Endothelial cell (in vitro differentiated cells): ENCODE measurements around the gene CCDC17. TPM values are rescaled to one million over a fixed set of nuclear protein-coding genes. Genes with fewer than 3 reads are reported as not detected.

Experiments
- DNase-seq: peaks from one replicate; pipeline ENCODE4 v3.0.0; 2021; ENCODE audit warnings: low spot score
- H3K27ac Mint-ChIP-seq: one replicate; pipeline ENCODE4 v1.8.0; 2021; ENCODE audit warnings: mixed read lengths, inconsistent platforms; ENCODE audit not compliant: unreplicated experiment
- H3K27me3 Mint-ChIP-seq: one replicate; pipeline ENCODE4 v1.8.0; 2021; ENCODE audit warnings: mild to moderate bottlenecking, moderate library complexity, mixed read lengths, inconsistent platforms; ENCODE audit not compliant: unreplicated experiment
- H3K36me3 Mint-ChIP-seq: one replicate; pipeline ENCODE4 v1.8.0; 2021; ENCODE audit warnings: mild to moderate bottlenecking, low read depth, mixed read lengths, inconsistent platforms; ENCODE audit not compliant: unreplicated experiment
- H3K4me1 Mint-ChIP-seq: one replicate; pipeline ENCODE4 v1.8.0; 2021; ENCODE audit warnings: mild to moderate bottlenecking, mixed read lengths, inconsistent platforms; ENCODE audit not compliant: unreplicated experiment
- H3K4me3 Mint-ChIP-seq: one replicate; pipeline ENCODE4 v1.8.0; 2021; ENCODE audit warnings: mild to moderate bottlenecking, mixed read lengths, inconsistent platforms; ENCODE audit not compliant: unreplicated experiment
- H3K9me3 Mint-ChIP-seq: one replicate; pipeline ENCODE4 v1.8.0; 2021; ENCODE audit warnings: mixed read lengths, inconsistent platforms; ENCODE audit not compliant: unreplicated experiment
- total RNA-seq: library from RNA; stranded (reverse); fragmentation: NEBNext Ultra II Directional; extraction: Animal tissue kit (Norgen Biotek cat#: 25700); gene quantifications from one replicate; pipeline ENCODE4 v1.2.1, GENCODE V29; 2021; ENCODE audit not compliant: unreplicated experiment
- TF ChIP-seq, protein P1 (sequence below): fragments of 200-600 bp; sonication (generic); IDR thresholded peaks from one replicate; pipeline ENCODE4 v1.5.0; 2021; ENCODE audit warnings: antibody characterized with exemption; ENCODE audit not compliant: unreplicated experiment

CCDC17 gene
- total RNA-seq, 1 donor from 2014 or later = 3.9 TPM

- no peak for DNase-seq
- peak overlapping the region; percentile 80 for H3K27ac Mint-ChIP-seq
- H3K4me1 Mint-ChIP-seq = peaks cover 36% of the 10 kb centered on the region
- H3K27me3 Mint-ChIP-seq = no peaks in the 10 kb centered on the region
- H3K4me3 Mint-ChIP-seq = peak overlapping the region; percentile 25
- no peaks in the 10 kb centered on the region for H3K9me3 Mint-ChIP-seq
- TF ChIP-seq, protein P1, sequence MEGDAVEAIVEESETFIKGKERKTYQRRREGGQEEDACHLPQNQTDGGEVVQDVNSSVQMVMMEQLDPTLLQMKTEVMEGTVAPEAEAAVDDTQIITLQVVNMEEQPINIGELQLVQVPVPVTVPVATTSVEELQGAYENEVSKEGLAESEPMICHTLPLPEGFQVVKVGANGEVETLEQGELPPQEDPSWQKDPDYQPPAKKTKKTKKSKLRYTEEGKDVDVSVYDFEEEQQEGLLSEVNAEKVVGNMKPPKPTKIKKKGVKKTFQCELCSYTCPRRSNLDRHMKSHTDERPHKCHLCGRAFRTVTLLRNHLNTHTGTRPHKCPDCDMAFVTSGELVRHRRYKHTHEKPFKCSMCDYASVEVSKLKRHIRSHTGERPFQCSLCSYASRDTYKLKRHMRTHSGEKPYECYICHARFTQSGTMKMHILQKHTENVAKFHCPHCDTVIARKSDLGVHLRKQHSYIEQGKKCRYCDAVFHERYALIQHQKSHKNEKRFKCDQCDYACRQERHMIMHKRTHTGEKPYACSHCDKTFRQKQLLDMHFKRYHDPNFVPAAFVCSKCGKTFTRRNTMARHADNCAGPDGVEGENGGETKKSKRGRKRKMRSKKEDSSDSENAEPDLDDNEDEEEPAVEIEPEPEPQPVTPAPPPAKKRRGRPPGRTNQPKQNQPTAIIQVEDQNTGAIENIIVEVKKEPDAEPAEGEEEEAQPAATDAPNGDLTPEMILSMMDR = no peak
- peaks cover 35% of the 10 kb centered on the region for H3K36me3 Mint-ChIP-seq
These were observed 5.2 kb upstream of the CCDC17 start for GRCh38 chr1:45629035-45629434.

- H3K4me1 Mint-ChIP-seq = peaks cover 42% of the 10 kb centered on the region
- no peaks in the 10 kb centered on the region for H3K9me3 Mint-ChIP-seq
- peaks cover 31% of the 10 kb centered on the region for H3K36me3 Mint-ChIP-seq
- H3K27ac Mint-ChIP-seq = no peak overlapping the region
- no peak for DNase-seq
- H3K4me3 Mint-ChIP-seq = no peak overlapping the region
- TF ChIP-seq, protein P1 = no peak
- peaks cover 7% of the 10 kb centered on the region for H3K27me3 Mint-ChIP-seq
These were observed 1.1 kb downstream of the CCDC17 start for GRCh38 chr1:45622524-45623394.

DNA sequence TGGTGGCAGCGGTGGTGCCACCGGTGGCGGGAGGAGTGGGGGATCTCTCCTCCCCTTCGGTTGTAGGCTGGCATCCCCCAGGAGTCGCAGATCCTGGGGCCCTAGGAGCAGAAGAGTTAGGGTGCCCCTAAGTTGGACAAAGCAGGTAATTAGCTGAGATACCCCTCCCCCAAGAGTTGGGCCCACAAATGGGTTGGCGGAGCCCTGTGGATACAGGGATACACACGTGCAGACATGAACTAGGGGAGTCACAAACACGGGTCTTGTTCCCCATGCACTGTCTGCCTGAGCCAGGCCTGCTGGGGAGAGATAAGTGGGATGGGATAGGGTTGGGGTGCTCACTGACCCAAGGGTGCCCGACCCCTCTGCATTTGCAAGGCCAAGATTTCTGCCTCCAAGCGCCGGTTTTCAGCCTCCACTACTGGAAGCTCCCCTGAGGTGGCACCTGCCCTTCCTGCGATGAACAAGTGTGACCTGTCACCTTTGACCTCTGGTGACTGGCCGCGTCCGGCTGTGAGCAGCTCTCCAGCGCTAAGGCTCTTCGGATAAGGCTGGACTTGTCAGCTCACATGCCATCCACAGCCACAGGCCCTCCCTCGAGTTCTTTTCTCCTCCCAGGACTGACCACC is 1.8 kb downstream of the CCDC17 start:
- Mint-ChIP-seq H3K4me1 (peaks cover 36% of the 10 kb centered on the region), H3K27me3 (peaks cover 9% of the 10 kb centered on the region), H3K36me3 (peaks cover 34% of the 10 kb centered on the region), H3K4me3 (no peak overlapping the region), H3K27ac (no peak overlapping the region), H3K9me3 (no peaks in the 10 kb centered on the region)
- DNase-seq = no peak
- TF ChIP-seq, protein P1 = no peak

DNA sequence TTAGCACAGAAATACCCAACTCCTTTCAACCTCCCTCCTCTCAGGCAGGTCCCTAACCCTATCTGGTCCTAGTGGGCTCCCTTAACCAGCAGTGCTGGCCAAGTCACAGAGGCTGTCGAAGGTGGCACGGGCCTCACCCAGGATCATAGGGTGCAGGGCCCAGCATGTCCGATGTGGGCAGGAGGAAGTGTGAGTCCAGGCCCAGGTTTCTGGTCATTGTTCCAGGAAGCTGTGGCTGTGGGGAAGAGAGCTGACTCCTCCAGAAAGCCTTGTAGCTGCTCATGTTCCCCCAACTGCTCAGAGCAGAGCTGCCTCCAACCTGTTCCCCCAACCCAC is 2.4 kb downstream of the CCDC17 start:
- DNase-seq = no peak
- Mint-ChIP-seq H3K27ac (peak overlapping the region; percentile 48), H3K4me3 (no peak overlapping the region), H3K4me1 (peaks cover 34% of the 10 kb centered on the region), H3K36me3 (peaks cover 36% of the 10 kb centered on the region), H3K9me3 (no peaks in the 10 kb centered on the region), H3K27me3 (peaks cover 9% of the 10 kb centered on the region)
- TF ChIP-seq, protein P1 = no peak
